HS-27A (cell line): ENCODE data around the gene IQCC.

Experiments
- DNase-seq: peaks from one replicate; pipeline ENCODE4 v3.0.0-alpha.2; 2012; ENCODE audit warnings: low read depth, missing footprints

Gene IQCC

DNA sequence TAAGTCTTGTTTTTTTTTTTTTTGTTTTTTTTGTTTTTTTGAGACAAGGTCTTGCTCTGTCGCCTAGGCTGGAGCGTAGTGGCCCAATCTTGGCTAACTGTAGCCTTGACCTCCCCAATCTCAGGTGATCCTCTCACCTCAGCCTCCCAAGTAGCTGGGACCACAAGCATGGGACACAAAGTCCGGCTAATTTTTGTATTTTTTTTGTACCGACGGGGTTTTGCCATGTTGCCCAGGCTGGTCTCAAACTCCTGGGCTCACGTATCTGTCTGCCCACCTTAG, 51.7 kb downstream of the IQCC start:
- DNase-seq: no peak
